Upper lobe of right lung (tissue), 1 donor: ENCODE data around the gene STXBP5. TPM values are rescaled to one million over a fixed set of nuclear protein-coding genes. Genes with fewer than 3 reads are reported as not detected.

Source experiments
- ATAC-seq: fragments of 200-7000 bp; cut with Tn5 transposase; one replicate; pipeline ENCODE4 v1.9.1; 2020; ENCODE audit warnings: mild to moderate bottlenecking, moderate library complexity
- DNase-seq: peaks from one replicate; pipeline ENCODE4 v3.0.0-alpha.2; 2020
- H3K27ac ChIP-seq: fragments of 200-600 bp; one replicate; pipeline ENCODE4 v1.8.0; 2022
- H3K27me3 ChIP-seq: fragments of 200-600 bp; one replicate; pipeline ENCODE4 v1.8.0; 2022; ENCODE audit warnings: mild to moderate bottlenecking
- H3K36me3 ChIP-seq: fragments of 200-600 bp; one replicate; pipeline ENCODE4 v1.8.0; 2022
- H3K4me1 ChIP-seq: fragments of 200-600 bp; one replicate; pipeline ENCODE4 v1.8.0; 2022
- H3K4me3 ChIP-seq: fragments of 200-600 bp; one replicate; pipeline ENCODE4 v1.8.0; 2022; ENCODE audit warnings: mild to moderate bottlenecking
- H3K9me3 ChIP-seq: fragments of 200-600 bp; one replicate; pipeline ENCODE4 v1.8.0; 2022
- intact Hi-C: fragments of 100-400 bp; cut with DNase I; formaldehyde crosslinking; loops from one replicate; pipeline ENCODE4 v1.11.0; 2022
- total RNA-seq: library from RNA; stranded (reverse); fragmentation: NEBNext Ultra II Directional; extraction: Animal tissue kit (Norgen Biotek cat#: 25700); gene quantifications from one replicate; pipeline ENCODE4 v1.2.1, GENCODE V29; 2021
- TF ChIP-seq, protein P1 (sequence below): fragments of 200-600 bp; IDR thresholded peaks from one replicate; pipeline ENCODE4 v1.8.0; 2022; ENCODE audit warnings: antibody characterized with exemption
- donor health status: DM: no; HTN: yes; CAD: no; lungs with severe emphysema.

STXBP5 gene
- total RNA-seq, 1 donor from 2014 or later, result 22.1 TPM

DNA sequence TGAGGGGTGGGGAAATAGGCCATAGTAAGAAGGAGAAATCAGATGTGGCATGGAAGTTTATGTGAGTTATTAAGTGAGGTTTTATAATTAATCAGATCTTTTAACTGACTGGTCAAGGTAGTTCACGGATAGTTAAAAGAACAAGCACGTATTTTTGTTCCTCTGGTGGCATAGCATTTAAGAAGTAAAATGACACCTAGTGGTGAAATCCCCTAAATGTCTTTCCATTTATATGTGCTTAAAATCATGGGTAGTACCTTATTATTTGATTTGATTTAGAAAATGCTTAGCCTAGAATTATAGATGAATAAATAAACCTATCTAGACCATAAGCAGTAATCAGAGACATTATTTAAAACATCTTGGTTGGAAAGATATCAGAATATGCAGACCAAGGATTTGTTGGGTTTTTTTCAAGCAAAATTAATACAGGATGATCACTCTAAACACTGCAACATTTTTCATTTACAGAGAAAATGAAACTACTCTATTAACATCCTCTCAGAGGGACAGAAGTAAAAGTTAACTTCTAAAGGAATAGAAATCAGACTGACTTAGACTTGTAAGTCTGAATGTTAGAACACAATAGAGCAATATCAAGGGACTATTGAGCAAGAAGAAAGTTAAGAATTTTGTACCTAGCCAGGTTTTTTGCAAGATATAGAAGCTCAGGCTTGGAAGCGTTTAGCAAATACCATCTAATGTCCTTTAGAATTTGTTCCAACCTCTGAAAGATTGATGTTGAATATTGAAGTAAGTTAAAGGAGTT, 81.1 kb downstream of the STXBP5 start:
- Histone ChIP-seq H3K27ac (no peak overlapping the region), H3K9me3 (no peaks in the 10 kb centered on the region), H3K27me3 (no peaks in the 10 kb centered on the region), H3K4me3 (no peak overlapping the region), H3K36me3 (no peaks in the 10 kb centered on the region), H3K4me1 (peaks cover 3% of the 10 kb centered on the region)
- DNase-seq (no peak), ATAC-seq (peak; percentile 47)
- intact Hi-C loops, result no loop called here
- TF ChIP-seq, protein P1, sequence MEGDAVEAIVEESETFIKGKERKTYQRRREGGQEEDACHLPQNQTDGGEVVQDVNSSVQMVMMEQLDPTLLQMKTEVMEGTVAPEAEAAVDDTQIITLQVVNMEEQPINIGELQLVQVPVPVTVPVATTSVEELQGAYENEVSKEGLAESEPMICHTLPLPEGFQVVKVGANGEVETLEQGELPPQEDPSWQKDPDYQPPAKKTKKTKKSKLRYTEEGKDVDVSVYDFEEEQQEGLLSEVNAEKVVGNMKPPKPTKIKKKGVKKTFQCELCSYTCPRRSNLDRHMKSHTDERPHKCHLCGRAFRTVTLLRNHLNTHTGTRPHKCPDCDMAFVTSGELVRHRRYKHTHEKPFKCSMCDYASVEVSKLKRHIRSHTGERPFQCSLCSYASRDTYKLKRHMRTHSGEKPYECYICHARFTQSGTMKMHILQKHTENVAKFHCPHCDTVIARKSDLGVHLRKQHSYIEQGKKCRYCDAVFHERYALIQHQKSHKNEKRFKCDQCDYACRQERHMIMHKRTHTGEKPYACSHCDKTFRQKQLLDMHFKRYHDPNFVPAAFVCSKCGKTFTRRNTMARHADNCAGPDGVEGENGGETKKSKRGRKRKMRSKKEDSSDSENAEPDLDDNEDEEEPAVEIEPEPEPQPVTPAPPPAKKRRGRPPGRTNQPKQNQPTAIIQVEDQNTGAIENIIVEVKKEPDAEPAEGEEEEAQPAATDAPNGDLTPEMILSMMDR, result peak; percentile 62

DNA sequence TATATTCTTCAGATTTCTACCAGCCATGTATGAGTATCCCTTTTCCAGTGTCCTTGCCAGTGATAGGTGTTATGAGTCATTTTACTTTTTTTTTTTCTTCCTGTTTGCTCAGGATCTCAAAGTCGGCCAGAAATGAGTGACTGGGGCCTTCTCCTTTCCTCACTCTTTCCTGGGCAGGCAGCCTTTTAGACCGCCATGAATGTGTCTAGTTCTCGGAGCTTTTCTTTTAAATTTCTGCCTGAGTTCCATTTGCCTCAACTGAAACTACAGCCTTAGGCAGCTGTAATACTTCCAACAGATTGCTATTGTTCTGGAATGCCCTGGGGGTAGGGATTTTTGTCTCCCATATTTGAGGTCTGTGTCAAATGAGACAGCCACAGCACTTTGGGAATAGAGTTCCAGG, 83.7 kb downstream of the STXBP5 start:
- Histone ChIP-seq H3K9me3 (no peaks in the 10 kb centered on the region), H3K36me3 (no peaks in the 10 kb centered on the region), H3K4me1 (peaks cover 3% of the 10 kb centered on the region), H3K27ac (no peak overlapping the region), H3K4me3 (no peak overlapping the region), H3K27me3 (no peaks in the 10 kb centered on the region)
- intact Hi-C loops, result no loop called here
- ATAC-seq (no peak), DNase-seq (no peak)
- TF ChIP-seq, protein P1, result no peak

DNA sequence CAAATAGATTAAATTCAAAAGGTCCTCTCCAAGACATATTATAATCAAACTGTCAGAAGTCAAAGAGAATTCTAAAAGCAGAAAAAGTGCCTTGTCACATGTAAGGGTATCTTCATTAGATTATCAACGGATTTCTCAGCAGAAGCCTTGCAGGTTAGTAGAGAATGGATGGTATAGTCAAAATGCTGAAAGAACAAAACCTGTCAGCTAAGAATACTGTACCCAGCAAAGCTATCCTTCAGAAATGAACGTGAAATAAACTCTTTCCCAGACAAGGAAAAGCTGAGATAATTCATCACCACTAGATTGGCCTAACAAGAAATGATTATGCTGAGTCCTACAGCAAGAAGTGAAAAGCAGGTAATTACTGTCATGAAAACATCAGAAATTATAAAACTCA, 92.9 kb downstream of the STXBP5 start:
- no peaks in the 10 kb centered on the region for H3K36me3 ChIP-seq
- H3K4me1 ChIP-seq, result no peaks in the 10 kb centered on the region
- intact Hi-C loops, result no loop called here
- H3K27ac ChIP-seq, result no peak overlapping the region
- H3K4me3 ChIP-seq, result no peak overlapping the region
- TF ChIP-seq, protein P1, result no peak
- no peaks in the 10 kb centered on the region for H3K27me3 ChIP-seq
- no peaks in the 10 kb centered on the region for H3K9me3 ChIP-seq
- ATAC-seq (no peak), DNase-seq (no peak)

DNA sequence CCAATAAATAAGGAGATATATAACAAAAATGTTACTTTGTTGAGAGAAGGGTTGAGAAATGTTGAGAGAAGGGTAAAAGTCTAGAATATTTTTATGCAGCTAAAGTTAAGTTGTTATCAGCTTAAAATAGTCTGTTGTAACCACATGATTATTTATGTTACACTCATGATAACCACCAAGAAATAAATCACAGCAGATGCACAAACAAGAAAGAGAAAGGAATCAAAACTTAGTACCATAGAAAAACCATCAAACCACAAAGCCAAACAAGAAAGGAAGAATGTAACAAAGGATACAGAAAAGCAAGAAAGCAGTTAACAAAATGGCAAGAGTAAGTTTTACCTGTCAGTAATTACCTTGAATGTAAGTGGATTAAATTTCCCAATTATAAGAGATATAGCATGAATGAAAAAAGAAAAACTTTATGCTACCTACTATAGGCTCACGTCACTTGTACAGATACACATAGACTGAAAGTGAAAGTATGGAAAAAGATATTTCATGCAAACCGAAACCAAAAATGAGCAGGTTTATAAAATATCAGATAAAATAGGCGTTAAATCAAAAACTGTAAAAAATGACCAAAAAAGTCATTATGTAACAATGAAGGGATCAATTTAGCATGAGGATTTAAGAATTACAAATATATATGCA, 93.6 kb downstream of the STXBP5 start:
- DNase-seq, result no peak
- Histone ChIP-seq H3K27ac (no peak overlapping the region), H3K36me3 (no peaks in the 10 kb centered on the region), H3K9me3 (no peaks in the 10 kb centered on the region), H3K27me3 (no peaks in the 10 kb centered on the region), H3K4me1 (no peaks in the 10 kb centered on the region), H3K4me3 (no peak overlapping the region)
- no peak for ATAC-seq
- TF ChIP-seq, protein P1, result no peak
- intact Hi-C loops, result no loop called here

DNA sequence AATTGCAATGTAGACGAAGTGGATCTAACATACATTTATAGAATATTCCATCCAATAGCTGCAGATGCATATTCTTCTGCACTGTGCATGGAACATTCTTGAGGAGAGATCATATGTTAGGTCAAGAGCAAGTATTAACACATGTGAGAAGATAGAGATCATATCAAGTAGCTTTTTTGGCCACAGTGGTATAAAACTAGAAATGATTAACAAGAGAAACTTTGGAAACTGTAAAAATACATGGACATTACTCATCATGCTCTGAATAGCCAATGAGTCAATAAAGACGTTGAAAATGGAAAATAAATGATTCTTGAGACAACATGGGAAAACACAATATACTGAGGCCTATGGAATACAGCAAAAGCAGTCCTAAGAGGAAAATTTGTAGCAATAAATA, 94.2 kb downstream of the STXBP5 start:
- H3K27me3 ChIP-seq, result no peaks in the 10 kb centered on the region
- DNase-seq (no peak), ATAC-seq (no peak)
- H3K9me3 ChIP-seq, result no peaks in the 10 kb centered on the region
- TF ChIP-seq, protein P1, result no peak
- no peaks in the 10 kb centered on the region for H3K4me1 ChIP-seq
- no peak overlapping the region for H3K27ac ChIP-seq
- H3K4me3 ChIP-seq, result no peak overlapping the region
- no peaks in the 10 kb centered on the region for H3K36me3 ChIP-seq
- intact Hi-C loops, result no loop called here
